NCI-H1092 (cell line): ENCODE data around the gene AKNA.

Experiments used
- DNase-seq: peaks from one replicate; lab custom pipeline; 2025; lab: John Stamatoyannopoulos, UW

Gene AKNA

DNA sequence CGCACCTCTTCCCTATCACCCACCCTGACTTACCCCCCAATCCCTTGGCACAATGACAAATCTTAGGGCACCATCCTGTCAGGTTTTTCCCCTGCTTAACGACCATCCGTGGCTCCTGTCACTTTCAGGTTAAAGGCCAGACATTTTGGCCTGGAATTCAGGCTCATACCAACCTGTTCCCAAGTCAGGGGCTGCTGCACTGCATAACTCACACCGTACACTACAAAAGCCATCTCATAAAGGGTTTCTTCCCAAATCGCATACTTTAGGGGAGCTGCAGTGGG, 7.5 kb upstream of the AKNA start:
- DNase-seq: no peak

DNA sequence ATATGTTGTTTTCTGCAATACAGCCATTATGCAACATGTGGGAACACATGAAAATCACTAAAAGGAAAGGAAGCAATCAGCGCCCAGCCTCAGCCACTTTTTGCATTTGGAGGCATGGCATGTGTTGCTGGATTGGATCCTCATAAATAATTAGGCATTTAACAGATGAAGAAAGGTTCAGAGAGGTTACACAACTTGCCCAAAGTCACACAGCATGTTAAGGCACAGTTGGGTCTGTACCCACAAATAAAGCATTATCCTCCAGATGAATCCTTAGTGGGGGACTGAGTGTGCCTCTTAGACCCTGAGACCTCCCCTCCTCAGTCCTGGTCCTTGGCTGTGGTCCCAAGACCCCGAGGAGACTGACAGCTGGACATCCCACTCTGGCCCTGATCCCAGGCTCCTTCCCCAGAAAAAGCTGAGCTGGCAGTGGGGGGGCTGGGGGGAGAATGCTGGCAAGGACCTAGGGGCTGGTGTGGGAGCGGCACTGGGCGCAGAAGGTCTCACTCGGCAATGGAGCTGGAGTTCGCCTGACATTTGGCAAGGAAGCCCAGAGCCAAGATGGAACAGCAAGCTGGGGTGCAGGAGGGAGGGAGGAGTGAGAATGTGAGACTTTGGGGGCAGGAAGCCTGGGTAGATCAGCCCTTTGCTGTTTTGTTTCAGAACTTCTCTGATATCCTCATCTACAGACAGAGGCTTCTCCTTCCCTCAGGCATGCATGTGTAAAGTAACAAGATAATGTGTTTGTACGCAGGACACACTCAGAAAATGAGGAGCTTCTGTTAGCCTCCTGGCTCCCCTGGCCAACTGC, 6.9 kb upstream of the AKNA start:
- DNase-seq: no peak

DNA sequence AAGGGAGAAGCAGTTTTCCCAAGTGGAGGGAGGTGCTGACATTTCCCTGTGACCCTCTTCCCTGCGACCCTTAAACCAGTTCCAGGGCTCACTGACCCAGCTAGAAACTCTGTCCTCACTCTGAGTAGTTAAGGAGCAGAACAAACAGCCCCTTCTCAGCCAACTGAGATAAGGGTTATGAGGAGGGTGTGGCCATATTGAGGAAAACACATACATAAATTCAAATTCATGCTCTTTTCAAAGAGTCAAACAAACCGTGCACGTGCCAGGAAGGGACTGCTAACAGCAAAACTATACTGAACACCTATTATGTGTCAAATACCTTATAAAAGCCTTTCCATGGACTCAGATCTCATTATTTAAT, 4.9 kb upstream of the AKNA start:
- DNase-seq: no peak

- no peak for DNase-seq
These were observed 3.2 kb upstream of the AKNA start for GRCh38 chr9:114390952-114391351.

DNA sequence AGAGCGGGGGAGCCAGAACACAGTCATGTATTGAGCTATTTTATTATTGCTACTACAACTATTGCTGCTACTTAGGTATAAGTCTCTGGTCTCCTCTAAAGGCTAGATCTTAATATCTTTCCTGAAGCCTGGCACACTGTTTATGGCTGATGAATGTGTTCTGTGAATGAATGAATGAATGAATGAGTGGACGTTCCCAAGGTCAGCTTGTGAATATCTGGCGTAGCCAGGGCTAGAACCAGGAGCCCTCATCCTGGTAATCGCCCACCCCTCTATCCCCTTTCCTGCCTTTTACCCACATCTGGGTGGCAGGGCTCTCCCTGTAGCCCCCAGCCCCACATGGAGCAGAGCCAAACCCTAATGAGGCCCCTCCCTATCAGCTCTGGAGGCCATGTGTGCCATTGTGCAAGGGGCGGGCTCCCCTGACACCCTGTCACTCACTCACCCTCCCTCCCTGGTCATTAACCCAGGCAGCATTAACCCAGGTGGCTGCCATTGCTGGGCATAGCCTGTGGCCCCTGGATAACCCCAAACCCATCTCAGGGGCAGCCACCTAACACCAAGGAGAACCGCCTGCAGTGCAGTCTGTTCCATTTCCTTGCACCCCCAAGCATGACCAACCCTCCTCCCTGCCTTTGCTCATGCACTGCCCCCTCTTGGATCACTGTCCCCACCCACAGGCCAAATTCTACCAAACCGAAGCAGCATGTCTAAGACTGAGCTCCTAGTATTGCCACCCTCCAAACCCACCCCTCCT, 2.0 kb upstream of the AKNA start:
- DNase-seq: no peak

DNA sequence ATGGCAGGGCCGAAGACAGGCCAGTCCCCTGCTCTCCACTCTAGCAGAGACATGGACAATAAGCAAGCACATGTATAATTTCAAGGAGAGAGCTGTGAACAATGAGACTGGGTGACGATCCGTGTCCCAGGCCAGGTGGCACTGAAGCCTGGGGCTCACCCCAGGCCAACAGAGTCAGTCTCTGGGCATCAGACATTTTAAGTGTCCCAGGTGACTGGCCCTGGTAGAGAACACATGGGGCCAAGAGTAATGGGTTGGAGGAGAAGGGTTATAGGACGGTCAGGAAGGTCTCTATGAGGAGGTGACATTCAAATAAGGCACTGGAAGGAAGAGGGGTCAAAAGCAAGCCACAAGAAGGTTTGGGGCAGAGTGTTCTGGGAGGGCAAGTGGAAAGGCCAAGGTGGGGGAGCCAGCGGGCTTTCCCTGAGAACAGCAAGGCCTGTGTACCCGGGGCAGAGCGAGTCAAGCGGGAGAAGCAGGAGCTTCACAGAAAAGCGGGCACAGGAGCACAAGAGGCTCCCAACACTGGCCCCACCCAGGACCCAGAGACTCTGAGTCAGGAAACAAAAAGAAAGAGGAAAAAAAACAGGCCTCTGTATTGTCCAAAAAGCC, 1.1 kb upstream of the AKNA start:
- DNase-seq: no peak

DNA sequence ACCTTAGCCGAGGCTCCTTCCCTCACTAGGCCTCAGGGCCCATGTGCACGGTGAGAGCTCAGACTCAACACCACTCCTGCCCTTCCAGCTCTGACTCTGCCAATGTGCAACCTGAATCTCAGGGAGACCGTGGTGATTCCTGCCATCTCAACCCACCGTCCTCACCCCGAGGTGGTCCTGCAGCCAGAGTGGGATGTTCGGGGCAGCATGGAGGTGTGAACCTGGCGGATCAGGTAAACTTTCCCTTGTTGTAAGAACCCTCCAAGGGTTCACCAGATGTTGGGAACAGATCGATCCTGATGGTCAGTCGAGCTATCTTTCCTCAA, 538 bp upstream of the AKNA start:
- no peak for DNase-seq

DNA sequence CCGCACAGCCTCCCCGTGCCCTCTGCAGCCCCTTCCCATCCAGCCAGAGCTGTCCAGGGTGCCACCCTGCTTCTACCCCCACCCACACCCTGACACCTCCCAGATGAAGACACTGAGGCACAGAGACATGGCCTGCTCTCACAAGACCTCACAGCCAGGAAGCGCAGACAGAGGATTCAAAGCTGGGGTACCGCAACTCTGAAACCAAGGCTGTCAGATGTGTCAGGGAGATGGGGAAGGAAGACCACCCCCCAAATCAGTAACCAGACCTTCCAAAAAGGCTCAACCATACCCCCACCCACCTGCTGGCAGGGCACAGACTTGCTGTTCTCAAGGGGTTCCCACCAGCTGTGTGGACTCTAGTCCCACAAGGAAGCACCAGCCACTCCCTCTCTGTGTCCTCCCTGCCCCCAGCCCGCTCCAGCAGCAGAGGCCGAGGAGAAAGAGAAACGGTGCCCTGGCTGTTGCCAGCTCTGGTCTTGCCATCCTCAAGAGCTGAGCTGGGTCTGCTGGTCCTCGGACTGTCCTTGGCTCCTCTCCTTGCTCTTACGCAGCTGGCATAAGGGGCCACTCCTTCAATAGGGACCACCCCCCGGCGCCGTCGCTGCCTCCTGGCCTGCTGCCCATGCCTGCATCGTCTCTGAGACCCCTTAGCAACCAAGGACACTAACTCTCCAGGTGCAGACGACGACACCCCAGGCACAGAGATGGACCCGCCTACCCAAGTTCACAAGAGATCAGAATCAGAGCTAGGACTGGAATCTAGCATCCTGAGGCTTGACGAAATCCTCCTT, 699 bp downstream of the AKNA start:
- DNase-seq: no peak

GRCh38 chr9:114386361-114386885, 1.4 kb downstream of the AKNA start:
- DNase-seq: no peak

DNA sequence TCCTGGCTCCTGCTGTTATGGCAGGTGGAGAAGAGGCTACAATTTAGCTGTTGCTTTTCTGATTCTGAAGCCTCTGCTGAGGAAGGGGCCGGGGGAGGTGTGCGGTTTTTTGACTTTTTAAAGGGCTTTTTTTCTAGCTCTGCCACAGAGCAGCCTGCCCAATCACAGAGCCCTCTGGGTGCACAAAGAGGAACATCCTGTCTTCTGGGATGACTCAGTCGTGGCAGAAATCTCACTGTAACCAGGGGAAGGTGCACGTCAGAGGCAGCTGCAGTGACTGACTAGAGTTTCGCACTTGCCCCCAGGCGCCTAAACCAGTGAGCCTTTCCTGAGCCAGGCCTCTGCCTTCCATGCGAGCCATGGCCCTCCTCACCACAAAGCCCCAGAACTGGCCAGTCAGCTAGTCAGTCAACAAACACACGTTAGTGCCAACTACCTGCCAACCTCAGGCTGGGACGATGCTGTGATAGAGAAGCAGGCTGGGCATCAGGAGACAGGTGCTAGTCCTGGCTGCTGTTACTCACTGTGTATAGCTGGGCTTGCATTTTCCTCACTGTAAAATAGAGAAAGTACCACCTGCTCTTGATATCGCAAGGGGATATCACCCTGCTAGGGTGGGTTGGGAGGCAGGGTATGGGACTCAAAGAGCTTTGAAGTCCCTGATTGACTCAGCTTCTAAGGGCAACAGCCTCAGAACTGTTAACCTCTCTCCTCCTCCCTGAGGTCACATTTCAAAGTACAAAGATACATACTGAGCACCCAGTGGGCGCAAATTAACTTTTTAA, 2.2 kb downstream of the AKNA start:
- no peak for DNase-seq

- DNase-seq: no peak
These were observed 2.9 kb downstream of the AKNA start for GRCh38 chr9:114384836-114385396.

DNA sequence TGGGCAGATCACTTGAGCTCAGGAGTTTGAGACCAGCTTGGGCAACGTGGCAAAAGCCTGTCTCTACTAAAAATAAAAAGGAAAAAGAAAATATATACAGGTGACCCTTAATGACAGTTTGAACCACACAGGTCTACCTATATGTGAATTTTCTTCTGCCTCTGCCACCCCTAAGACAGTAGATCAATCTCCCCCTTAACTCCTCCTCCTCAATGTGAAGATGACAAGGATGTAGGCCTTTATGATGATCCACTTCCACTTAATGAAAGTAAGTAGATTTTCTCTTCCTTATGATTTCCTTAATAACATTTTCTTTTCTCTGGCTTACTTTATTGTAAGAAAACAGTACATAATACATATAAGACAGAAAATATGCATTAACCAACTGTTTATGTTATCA, 3.4 kb downstream of the AKNA start:
- no peak for DNase-seq

- DNase-seq: no peak
These were observed 4.1 kb downstream of the AKNA start for GRCh38 chr9:114383521-114384231.

- no peak for DNase-seq
These were observed 4.9 kb downstream of the AKNA start for GRCh38 chr9:114382699-114383520.

DNA sequence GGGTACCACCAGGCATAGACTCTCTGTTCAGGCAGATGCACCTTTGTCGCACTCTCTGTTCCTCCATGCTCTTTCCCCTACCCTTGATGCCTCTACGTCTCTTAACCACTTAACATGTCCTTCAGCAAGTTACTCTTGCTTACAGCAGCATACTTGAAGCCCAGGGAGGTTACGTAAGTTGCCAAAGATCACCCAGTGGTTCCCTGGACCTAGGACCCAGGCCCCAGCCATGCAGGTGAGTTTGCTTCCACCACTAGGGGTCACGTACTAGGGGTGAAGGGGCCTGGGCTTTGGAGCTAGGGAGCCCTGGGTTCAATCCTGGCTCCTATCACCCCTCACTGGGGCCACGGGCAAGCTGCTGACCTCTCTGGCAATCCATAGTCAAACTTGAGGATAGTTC, 8.9 kb downstream of the AKNA start:
- no peak for DNase-seq

GRCh38 chr9:114378016-114378415, 9.8 kb downstream of the AKNA start:
- DNase-seq: no peak

- no peak for DNase-seq
These were observed 11.0 kb downstream of the AKNA start for GRCh38 chr9:114376586-114377445.

GRCh38 chr9:114375386-114376175, 12.2 kb downstream of the AKNA start:
- no peak for DNase-seq
